HG02588 (cell line): ENCODE measurements around the gene MXD3.

Experiments
- ATAC-seq: cut with Tn5 transposase; IDR thresholded peaks from one replicate; pipeline ENCODE4 v1.9.1; 2021; ENCODE audit warnings: mild to moderate bottlenecking, moderate library complexity; ENCODE audit not compliant: unreplicated experiment

Gene MXD3

DNA sequence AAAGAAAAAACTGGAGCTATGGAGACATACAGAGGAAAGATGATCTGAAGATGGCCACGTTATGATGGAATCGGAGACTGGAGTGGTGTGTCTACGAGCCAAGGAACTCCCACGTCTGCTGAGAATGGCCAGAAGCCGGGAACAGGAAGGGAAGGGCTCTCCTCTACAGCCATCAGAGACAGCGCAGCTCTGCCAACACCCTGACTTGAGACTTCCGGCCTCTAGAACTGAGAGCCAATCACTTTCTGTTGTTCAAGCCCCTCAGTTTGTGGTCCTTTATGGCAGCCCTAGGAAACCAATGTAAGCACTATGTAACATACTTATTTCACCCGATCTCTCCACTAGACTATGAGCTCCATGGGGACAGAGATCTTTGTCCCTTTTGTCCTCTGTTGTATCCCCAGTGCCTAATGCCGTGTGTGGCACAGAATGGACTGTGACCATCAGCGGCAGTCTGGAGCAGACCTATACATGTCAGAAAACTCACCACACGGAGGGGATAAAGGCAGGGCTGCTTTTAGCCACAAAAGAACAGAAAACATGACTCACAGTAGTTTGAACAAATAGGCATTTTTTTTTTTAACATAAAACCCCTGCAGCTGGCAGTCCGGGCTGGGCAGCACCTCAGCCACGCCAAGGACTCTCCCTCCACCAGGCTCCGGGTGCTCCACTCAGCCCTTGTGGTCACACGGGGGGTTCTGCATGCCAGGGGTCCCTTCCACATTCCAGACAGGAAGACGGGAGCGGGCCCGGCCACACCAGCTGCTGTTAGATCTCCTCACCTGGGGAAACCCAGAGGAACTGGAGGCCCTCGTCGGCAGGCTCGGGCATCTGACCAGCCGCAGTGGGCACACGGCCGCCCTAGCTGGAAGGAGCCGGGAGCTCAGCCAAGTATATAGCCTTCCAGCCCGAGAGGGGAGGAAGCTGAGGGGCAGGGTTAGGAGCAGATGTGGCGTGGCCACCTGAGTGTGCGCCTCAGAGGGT lies 16.1 kb upstream of the MXD3 start:
- no peak for ATAC-seq

DNA sequence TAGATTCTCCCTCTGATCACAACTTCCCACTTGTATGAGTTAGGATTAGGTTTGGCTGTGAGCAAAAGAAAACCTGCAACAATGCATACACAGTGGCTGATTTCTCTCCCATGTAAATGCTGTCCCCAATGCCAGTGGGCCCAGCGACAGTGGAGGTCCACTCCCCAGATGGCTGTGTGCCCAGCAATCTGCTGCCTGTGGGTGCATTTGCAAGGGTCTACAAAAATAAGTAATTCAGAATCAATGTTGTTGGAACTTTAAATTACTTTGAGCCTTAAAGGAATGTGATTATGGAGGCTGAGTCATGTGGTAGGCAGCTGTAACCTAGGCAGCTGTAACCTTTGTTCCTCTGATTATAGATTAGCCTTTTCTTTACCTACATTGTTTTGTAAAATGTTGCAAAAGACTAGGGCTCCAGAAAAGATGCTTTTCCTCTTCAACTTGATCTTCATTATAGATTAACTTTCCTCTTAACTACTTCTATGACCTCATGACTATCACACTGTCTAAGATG lies 14.2 kb upstream of the MXD3 start:
- ATAC-seq: no peak

DNA sequence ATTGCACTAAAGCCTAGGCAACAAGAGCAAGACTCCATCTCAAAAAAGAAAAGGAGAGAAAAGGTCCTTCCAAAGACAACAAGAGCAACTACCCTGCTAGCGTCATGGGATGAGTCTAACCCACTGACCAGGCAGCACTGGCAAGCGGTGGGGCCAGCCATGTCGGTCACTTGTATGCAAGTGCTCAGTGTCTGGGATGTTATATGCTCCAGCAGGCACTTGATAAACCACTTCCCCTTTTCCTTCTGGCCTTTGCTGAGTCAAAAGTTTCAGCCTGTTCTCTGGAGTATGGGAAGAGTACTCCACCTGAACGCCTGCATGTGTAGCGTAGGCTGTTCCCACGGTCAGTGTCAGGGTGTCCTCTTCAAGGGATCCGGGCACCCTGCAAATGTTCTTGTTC lies 9.2 kb upstream of the MXD3 start:
- no peak for ATAC-seq

DNA sequence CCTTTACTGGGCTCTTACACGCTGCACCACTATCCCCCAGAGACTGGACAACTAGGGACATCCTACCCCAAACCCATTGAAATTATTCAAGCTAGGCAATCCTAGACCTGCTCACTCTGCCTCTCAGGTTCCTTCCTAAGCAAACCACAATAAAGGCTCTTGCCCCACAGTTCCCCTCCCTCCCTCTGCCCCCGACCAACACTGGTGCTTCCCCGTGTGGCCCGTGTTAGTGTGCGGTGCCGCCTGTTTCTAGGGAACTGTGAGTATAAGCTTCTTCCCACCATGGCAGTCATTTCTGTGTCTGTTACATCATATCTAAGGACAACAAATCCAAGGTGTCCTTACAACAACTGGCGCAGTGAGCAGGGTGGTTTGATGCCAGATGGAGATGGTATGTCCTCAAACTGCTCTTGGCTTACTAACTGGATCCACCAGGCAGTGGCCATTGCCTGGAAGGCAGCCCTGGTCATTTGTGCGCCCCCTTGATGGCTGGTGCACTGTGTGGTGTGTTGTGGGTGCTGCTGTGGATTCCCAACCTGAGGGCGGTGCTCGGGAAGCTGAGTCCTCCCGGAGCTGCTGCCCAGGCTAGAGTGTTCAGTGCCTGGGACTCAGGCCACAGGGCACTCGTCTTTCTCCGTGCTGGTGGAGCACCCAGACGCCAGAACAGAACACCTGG lies 8.4 kb upstream of the MXD3 start:
- ATAC-seq: no peak

DNA sequence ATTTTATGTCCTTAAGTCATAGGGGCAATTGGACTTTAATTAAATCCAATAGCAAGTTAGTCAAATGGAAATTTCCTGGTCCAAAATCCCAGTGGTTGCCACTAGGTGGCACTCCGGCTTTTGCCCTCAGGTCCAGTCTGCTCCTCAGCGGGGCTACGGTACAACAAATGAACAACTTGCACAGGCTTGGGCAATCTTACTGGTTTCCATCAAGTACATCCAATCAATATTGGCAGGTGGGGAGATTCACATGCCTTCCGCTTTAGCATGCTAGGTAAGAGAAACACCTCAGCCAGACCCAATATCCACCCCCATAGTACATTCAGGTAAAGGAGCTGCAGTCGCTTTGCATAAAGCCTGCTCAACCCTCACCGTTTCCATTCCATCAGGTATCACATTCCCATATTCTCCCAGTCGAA lies 6.3 kb upstream of the MXD3 start:
- no peak for ATAC-seq

DNA sequence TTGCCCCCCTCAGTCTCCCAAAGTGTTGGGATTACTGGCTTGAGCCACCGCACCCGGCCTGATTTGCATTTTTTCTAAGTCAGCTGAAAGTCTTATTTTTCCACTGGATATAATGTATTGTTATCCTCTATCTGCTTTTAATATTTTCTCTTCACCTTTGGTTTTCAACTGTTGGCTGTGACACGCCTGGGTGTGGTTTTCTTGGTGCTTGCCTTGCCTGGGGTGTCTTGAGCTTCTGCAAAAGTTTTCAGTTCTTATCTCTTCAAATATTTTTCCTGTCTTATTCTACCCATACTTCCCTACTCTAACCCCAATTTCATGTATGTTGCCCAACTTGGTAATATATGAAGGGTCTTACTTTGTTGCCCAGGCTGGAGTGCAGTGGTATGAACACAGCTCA lies 4.3 kb upstream of the MXD3 start:
- no peak for ATAC-seq

DNA sequence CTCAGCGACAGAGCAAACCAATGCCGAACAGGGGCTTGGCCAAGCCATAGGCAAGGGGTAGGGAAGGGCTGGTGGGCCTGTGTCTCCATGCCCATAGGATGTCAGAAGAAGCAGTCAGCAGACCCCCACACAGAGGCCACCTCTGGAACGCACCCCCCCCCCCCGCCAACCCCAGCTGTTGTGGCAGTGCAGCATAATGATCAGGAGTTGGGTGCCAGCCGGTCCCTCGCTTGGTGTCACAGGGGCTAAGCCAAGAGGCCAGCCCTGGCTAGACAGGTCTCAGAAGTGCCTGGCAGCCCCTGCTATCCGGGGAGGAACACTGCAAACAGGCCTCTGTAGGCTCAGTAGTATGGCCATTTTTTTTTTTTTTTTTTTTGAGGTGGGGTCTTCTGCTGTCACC lies 3.7 kb upstream of the MXD3 start:
- ATAC-seq: no peak

DNA sequence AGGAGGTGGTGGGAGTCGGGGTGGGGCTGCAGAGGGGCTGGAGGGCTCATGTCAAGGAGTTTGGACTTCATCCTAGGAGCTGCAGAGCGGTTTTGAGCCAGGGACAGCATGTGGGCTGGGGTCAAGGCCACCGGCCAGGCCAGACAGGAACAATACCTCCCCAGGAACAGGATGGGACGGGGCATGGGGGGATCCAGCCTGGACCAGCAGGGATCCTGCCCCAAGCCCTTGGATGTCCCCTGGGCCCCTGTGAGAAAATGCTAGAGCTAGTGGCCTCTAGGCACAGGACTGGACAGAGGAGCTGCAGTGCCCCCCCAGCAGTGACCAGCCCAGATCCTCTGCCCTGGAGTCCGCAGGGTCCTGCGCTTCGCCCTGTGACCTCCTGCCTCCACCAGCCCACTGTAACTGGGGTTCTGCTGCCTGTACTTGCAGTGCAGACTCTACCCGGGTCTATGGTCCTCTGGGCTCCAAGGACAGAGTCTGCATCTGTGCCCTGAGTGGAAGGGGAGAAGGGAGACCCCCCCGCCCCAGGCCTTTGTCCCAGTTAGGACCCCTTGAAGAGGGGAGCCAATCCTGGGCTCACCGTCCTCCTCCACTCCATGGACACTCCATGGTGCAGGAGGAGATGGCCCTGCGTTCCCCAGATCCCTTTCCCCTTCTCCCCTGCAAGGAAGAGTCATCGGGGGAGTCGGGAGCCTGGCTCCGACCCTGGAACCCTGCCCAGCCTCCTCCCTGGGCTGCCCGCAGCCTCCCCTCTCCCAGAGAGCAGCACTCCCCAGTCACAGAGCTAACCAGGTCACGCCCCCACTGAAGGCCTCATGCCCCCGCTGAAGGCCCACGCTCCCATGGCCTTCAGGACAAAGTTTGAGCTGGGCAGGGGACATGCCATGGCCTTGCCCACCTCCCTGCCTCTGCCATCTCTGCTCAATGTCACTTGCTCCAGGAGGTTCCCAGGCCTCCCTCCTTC lies 3.0 kb upstream of the MXD3 start:
- ATAC-seq: no peak

DNA sequence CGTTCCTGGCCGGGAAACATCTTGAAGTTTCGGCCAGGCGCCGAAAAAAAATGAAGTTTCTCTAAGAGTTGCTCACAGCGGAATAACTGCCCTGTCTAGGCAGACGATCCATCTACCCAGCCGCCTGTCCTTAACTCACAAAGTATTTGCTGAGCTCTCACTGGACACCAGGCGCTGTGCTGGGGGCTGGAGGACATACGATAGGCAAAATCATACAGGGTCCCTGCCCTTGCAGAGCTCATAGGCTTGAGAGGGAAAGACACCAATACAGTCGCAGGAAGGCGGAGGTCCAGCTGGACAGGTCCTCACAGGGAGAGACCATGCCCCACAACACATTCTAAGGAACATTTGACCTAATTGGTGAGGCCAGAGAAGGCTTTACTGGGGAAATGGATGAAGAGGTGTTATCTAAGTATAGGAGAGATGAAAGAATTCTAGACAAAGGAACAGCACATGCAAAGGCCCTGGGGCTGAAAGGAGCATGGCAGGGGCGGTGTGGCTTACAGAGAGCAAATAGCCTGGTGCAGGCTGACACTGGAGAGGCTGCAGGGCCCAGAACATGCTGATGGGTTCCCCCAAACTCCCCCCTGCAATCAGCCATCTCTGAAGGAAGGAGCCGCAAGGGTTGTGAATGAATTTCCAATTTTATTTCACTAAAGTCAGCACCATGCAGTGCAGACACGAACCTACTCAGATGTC lies 2.0 kb upstream of the MXD3 start:
- no peak for ATAC-seq

DNA sequence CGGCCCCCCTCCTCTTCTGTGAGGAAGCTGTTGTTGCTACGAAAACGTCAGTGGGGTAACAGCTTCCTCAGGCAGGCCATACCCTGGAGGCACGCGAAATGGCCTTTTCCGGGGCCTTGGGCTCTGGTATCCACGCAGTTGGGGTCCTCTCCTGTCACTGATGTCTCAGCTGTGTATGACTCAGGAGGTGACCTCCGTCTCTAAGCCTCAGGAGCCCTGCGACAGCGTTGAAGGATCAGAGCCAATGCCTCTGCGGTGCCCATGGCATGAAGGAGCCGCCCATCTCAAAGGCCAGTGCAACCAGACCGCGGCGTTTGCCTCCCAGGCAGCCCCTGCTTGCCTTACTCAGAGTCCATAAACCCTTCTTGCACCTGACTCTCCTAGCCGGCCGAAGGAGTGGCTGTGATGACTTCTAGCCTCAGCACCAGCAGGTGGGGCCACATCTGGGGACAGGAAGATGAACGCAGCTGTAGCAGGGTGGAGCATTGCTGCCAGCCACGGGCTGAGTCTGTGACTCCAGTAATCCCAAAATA lies 1.0 kb upstream of the MXD3 start:
- peak; percentile 5 for ATAC-seq

DNA sequence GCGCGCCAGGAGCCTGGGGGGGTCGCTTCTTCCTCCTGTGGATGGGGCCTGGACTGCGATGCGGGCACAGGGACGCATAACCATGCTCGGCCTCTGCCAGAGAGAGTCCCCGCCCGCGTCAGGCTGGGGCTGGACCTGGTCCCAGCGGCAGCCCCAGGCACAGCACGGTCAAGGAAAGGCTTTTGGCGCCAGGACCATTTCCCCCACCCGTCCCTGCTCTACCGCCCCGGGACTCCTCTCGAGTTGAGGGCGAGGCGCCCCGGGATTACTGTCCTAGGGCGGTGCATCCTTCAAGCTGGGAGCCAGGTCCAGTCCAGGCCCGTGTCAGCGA lies 341 bp downstream of the MXD3 start:
- peak; percentile 2 for ATAC-seq

DNA sequence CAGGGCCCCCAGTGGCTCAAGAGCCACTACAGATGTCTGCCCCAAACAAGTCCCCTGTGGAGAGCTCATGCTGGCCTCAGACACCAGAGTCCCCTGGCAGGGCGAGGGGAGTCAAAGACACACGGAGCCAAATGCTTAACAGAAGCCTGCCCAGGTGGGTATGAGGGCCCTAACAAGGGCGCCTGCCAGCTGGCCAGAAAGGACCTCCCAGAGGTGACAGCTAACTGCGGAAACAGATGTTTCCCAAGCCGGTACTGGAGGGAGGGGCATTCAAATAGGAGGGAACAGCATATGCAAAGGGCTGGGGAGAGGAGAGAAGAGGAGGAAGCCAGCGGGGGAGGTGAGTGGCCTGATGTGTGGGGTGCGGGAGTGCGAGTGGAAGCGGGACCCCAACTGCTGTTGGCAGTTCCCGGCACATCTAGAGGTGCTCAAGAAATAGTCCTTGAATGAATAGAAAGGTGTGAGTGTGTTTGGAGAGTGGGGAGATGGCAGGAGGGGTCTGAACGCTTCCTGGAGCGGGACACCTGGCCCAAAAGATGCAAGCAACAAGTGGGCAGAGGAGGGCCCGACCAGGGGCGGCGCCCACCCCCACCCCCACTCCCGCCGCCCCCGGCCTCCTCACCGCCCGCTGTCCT lies 824 bp downstream of the MXD3 start:
- ATAC-seq: no peak

DNA sequence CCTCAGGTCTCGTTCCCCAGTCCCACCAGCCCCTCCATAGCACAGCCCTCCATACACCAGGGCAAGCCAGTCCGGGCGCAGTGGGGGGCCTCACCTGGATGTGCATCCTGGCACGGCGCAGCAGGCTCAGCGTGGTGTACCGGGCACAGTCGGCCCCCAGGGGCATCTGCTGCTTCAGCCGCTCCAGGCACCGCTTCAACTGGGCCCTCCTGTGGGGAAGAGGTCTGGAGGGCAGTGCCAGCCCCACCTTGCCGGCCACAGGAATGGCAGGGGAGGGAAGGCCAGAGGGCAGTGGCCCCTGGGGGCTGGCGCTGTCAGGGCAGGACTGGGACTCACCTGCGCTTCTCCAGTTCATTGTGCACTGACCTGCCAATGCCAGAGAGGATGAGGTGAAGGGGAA lies 1.4 kb downstream of the MXD3 start:
- no peak for ATAC-seq

DNA sequence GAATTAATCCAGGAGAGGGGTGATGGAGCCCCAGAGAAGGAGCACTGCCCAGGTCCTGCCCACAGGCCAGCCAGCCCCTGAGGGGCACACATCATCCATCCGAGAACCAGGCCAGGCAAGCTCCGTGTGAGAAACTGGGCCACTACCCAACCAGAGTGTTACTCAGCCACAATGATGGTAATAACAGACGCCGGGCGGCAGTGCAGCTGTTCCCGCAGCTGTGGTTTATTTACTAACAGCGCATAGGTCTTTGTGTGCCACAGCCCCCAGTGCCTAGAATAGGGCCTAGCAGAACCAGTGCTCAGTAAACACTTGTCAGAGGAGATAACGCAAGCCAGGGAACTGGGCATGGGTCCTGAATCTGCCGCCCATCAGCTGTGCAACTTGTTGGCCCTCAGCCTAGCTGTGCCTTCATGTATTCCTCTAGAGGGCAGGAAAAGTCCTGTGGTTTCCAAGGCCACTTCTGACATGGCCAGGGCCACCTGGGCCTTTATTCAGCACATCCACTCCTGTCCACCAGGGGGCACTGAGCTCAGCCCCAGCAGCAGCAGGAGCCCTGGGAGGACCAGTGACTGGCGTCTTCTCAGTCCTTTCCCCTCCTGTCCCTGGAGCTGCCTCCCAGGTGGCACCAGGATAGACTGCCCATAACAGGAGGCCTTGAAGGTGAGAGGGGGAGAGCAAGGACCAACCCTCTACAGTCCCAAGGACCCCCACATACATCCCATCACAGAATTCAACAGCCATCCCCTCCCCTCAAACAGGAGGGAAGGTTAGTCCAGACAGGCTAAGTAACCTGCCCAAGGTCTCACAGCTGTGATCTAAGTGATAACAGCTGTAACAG lies 2.1 kb downstream of the MXD3 start:
- ATAC-seq: no peak

DNA sequence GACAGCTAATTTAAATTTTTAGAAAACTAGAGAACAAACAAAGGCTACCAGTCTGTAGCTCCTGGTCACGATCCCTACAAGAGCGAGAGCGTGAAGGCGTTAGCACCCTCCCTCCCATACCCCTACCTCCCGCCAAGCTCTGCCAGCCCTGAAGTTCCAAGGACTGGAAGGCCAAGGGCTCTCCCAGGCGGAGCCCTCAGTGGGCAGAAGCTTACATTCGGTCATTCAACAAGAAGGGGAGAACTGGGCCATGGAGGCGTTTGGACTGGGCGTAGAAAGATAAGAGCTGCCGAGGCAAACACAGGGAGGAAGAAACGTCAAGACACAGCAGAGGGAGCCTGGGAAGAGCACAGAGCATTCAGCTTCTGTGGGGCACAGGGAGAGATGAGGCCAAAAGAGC lies 3.0 kb downstream of the MXD3 start:
- ATAC-seq: no peak

DNA sequence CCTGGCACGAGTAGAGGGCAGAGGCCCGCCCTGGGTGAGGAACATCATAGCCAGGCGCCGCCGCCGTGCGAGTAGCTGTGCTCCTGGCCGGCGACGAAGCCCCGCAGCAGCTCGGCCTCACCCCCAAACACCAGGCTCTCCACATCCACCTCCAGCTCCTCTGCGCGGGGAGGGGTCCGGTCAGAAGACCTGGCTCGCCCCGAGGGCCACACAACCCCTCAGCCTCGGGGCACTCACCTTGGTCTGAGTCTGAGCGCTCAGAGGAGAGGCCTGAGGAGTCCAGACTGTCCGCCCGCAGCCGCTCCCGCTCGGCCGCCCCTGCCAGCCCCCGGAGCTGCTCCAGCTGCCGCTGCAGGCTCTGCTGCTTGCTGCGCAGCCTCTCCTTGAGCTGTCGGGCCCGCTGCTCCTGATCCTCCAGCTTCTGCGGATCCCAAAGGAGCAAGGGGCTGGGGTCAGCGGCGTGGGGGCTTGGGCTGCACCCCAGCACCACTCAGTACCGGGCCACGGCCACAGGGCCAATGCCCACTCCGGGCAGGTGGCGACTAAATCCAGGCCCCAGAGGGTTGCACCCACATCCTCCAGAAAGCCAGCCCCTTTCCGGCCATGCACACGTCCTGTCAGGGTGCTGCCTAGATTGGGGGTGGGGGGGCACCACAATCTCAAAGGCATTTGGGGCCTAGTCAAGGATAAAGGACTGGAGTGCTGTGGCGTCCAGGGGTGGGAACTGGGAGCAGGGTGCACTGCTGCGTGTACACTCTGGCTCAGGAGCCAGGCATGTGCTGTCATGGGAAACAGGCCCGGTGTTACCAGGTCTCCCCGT lies 3.9 kb downstream of the MXD3 start:
- ATAC-seq: no peak

DNA sequence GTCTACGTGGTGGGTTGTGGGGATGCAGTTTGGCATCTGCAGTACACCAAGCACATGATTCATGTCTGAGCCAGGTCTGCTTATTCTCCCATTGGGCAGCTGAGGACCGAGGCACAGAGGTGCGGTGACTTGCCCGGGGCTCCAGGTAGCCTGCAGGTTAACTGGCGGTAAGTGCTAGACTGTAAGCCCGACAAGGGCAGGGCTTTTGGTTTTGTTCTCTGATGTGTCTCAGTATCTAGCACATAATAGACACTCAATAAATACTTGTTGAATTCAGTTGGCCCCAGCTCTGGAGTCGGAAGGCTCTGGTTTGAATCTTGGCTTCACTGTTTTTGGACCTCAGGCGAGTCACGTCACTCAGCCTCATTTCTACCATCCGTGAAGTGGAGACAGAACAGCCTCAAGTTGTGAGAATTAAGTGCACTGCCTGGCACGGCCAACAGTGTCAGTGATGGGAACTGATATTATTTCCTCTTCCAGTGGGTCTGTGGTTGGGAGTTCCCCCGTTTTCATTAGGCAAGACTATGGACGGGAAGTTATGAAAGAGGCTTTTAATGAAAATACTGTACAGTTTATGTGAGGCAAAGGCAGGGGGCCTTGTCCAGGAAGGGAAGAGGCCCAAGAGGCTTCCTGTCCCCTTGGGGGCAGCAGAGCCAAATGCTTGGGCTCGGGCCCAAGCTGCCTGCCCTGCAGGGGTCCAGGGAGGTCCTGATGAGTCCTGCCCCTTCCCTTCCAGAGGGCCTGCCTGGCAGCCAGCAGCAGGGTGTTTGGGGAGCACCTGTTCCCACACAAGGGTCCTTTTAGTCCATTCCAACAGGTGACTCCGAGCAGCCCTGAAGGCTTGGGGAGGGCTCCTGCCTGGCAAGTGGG lies 4.8 kb downstream of the MXD3 start:
- ATAC-seq: no peak
